Mesendoderm (in vitro differentiated cells): Measurements from ENCODE around the gene PKNOX2.

Experiments used
- DNase-seq: peaks from one replicate; pipeline ENCODE4 v3.0.0; 2013
- H2AK5ac ChIP-seq: 2 replicates; pipeline ENCODE4 v1.6.1; 2013; ENCODE audit warnings: low read length, inconsistent platforms
- H2BK120ac ChIP-seq: 2 replicates; pipeline ENCODE4 v1.6.1; 2013; ENCODE audit warnings: low read depth, mild to moderate bottlenecking, low read length, moderate library complexity, mixed read lengths
- H2BK15ac ChIP-seq: replicated peaks from 2 replicates; pipeline ENCODE4 v1.6.1; 2013; ENCODE audit warnings: low read depth, mild to moderate bottlenecking, moderate library complexity
- H2BK5ac ChIP-seq: 2 replicates; pipeline ENCODE4 v1.6.1; 2013; ENCODE audit warnings: low read length, inconsistent platforms
- H3K18ac ChIP-seq: 2 replicates; pipeline ENCODE4 v1.6.1; 2013; ENCODE audit warnings: mild to moderate bottlenecking, low read length, mixed read lengths
- H3K23ac ChIP-seq: one replicate; pipeline ENCODE4 v1.6.1; 2013; ENCODE audit warnings: low read length
- H3K27ac ChIP-seq: 2 replicates; pipeline ENCODE4 v1.5.1; 2013; ENCODE audit warnings: low read depth, mild to moderate bottlenecking, inconsistent platforms, low read length, moderate library complexity
- H3K27me3 ChIP-seq: 2 replicates; pipeline ENCODE4 v1.6.1; 2013; ENCODE audit warnings: low read length, control low read depth, mild to moderate bottlenecking, inconsistent platforms; ENCODE audit not compliant: insufficient read depth, poor library complexity
- H3K36me3 ChIP-seq: 2 replicates; pipeline ENCODE4 v1.6.1; 2013; ENCODE audit warnings: low read length, inconsistent platforms; ENCODE audit not compliant: control insufficient read depth, insufficient read depth
- H3K4ac ChIP-seq: one replicate; pipeline ENCODE4 v1.6.1; 2013; ENCODE audit warnings: low read depth, mild to moderate bottlenecking, low read length, moderate library complexity
- H3K4me1 ChIP-seq: 2 replicates; pipeline ENCODE4 v1.6.1; 2013; ENCODE audit warnings: low read depth, low read length, inconsistent platforms; ENCODE audit not compliant: control insufficient read depth
- H3K4me2 ChIP-seq: 2 replicates; pipeline ENCODE4 v1.6.1; 2013; ENCODE audit warnings: low read length
- H3K4me3 ChIP-seq: 2 replicates; pipeline ENCODE4 v1.5.1; 2013; ENCODE audit warnings: mild to moderate bottlenecking, low read length
- H3K56ac ChIP-seq: one replicate; pipeline ENCODE4 v1.6.1; 2013; ENCODE audit warnings: low read length
- H3K79me1 ChIP-seq: 2 replicates; pipeline ENCODE4 v1.6.1; 2013; ENCODE audit warnings: low read length, inconsistent platforms
- H3K79me2 ChIP-seq: 2 replicates; pipeline ENCODE4 v1.6.1; 2013; ENCODE audit warnings: mild to moderate bottlenecking, low read length; ENCODE audit not compliant: control insufficient read depth, insufficient read depth
- H3K9ac ChIP-seq: 2 replicates; pipeline ENCODE4 v1.6.1; 2013; ENCODE audit warnings: low read length, inconsistent platforms
- H4K5ac ChIP-seq: one replicate; pipeline ENCODE4 v1.6.1; 2013; ENCODE audit warnings: low read length
- H4K8ac ChIP-seq: one replicate; pipeline ENCODE4 v1.6.1; 2013; ENCODE audit warnings: low read depth, mild to moderate bottlenecking, control low read depth, low read length, moderate library complexity
- WGBS: extraction: QIAGEN DNeasy Blood & Tissue Kit; methylation state at CpG from one replicate; pipeline ENCODE4 v1.1.7; 2013; ENCODE audit warnings: low lambda C conversion rate, missing lambda C conversion rate; ENCODE audit not compliant: insufficient coverage; ENCODE audit errors: extremely low coverage; 5-methylcytosine and 5-hydroxymethylcytosine counted together

The PKNOX2 gene

DNA sequence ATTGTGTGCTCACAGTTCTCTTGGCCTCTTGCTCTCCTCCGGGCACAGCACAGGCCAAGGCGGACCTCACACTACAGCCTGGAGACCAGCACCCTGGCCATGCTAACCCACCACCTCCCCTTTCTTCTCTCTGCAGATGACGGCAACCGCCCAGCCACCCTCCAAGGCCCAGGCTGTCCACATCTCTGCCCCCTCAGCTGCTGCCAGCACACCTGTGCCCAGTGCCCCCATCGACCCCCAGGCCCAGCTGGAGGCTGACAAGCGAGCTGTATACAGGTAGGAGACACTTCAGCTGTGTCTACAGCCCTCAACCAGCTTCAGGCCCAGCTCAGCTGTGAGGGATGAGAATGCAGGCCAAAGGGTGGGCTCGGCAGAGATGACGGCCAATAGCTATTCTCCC, 203.2 kb downstream of the PKNOX2 start:
- Histone ChIP-seq H4K8ac (no peak overlapping the region), H3K79me2 (no peaks in the 10 kb centered on the region), H4K5ac (no peak overlapping the region), H3K18ac (no peak overlapping the region), H2BK5ac (no peak overlapping the region), H3K27ac (no peak overlapping the region), H2AK5ac (peak overlapping the region; percentile 44), H2BK120ac (no peak overlapping the region), H3K36me3 (no peaks in the 10 kb centered on the region), H3K4ac (no peak overlapping the region), H3K9ac (no peak overlapping the region), H3K4me2 (no peak overlapping the region), H3K4me1 (peaks cover 25% of the 10 kb centered on the region), H3K56ac (no peak overlapping the region), H3K4me3 (no peak overlapping the region), H3K79me1 (no peaks in the 10 kb centered on the region), H2BK15ac (no peak overlapping the region), H3K23ac (no peak overlapping the region), H3K27me3 (no peaks in the 10 kb centered on the region)
- no CpG with 5 or more reads among the region's 8 CpGs for WGBS
- no peak for DNase-seq

DNA sequence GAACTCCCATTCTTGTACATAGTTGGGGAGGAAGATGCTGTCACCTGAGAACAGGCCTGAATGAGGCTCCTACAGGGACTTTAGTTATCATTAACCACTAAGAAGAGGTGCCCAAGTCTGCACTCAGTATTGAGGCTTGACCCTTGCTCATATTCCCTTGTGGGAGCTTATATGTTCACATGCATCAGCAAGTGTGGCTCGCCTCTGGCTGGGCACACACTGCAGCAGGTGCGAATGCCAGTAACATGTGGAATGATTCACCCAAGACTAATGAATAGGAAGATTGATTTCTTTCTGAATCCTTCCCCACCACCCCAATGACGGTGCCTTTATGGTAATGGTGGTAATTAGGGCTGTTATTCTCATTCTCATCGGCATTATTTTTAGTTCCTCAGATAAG, 204.2 kb downstream of the PKNOX2 start:
- H3K4me3 ChIP-seq: no peak overlapping the region
- H2BK120ac ChIP-seq: no peak overlapping the region
- H3K27me3 ChIP-seq: no peaks in the 10 kb centered on the region
- peaks cover 25% of the 10 kb centered on the region for H3K4me1 ChIP-seq
- H3K4me2 ChIP-seq: no peak overlapping the region
- no peak overlapping the region for H4K8ac ChIP-seq
- no peak overlapping the region for H3K23ac ChIP-seq
- H2AK5ac ChIP-seq: no peak overlapping the region
- H4K5ac ChIP-seq: no peak overlapping the region
- no peak overlapping the region for H2BK5ac ChIP-seq
- WGBS: no CpG with 5 or more reads among the region's 4 CpGs
- H3K79me1 ChIP-seq: no peaks in the 10 kb centered on the region
- H3K56ac ChIP-seq: no peak overlapping the region
- H3K4ac ChIP-seq: no peak overlapping the region
- H3K36me3 ChIP-seq: no peaks in the 10 kb centered on the region
- H3K18ac ChIP-seq: no peak overlapping the region
- no peak overlapping the region for H2BK15ac ChIP-seq
- no peaks in the 10 kb centered on the region for H3K79me2 ChIP-seq
- DNase-seq: no peak
- H3K9ac ChIP-seq: no peak overlapping the region
- H3K27ac ChIP-seq: no peak overlapping the region

DNA sequence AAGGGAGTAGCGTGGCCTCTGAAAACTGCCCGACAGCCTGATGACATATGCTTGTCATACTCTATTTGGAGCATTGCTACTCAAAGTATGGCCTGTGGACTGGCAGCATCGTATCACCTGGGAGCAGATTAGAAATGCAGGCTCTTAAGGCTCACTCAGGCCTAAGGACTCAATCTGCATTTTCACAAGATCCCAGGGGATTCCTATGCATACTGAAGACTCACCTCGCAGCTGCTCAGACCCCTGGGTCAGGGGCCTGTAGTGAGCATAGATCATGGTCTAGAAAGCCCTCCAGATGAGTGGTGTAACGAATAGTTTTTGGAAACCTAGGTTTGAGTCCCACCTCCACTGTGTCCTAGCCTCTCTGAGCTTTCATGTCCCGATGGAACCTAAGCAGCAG, 205.3 kb downstream of the PKNOX2 start:
- Histone ChIP-seq H3K9ac (no peak overlapping the region), H3K23ac (no peak overlapping the region), H3K56ac (no peak overlapping the region), H3K4me1 (peaks cover 25% of the 10 kb centered on the region), H3K27me3 (no peaks in the 10 kb centered on the region), H2BK120ac (no peak overlapping the region), H2BK15ac (no peak overlapping the region), H3K18ac (no peak overlapping the region), H3K79me1 (no peaks in the 10 kb centered on the region), H4K8ac (no peak overlapping the region), H3K4ac (no peak overlapping the region), H3K27ac (no peak overlapping the region), H3K4me3 (no peak overlapping the region), H4K5ac (no peak overlapping the region), H3K4me2 (no peak overlapping the region), H3K79me2 (no peaks in the 10 kb centered on the region), H2BK5ac (no peak overlapping the region), H3K36me3 (no peaks in the 10 kb centered on the region), H2AK5ac (no peak overlapping the region)
- no CpG with 5 or more reads among the region's 6 CpGs for WGBS
- DNase-seq: peak; percentile 72

DNA sequence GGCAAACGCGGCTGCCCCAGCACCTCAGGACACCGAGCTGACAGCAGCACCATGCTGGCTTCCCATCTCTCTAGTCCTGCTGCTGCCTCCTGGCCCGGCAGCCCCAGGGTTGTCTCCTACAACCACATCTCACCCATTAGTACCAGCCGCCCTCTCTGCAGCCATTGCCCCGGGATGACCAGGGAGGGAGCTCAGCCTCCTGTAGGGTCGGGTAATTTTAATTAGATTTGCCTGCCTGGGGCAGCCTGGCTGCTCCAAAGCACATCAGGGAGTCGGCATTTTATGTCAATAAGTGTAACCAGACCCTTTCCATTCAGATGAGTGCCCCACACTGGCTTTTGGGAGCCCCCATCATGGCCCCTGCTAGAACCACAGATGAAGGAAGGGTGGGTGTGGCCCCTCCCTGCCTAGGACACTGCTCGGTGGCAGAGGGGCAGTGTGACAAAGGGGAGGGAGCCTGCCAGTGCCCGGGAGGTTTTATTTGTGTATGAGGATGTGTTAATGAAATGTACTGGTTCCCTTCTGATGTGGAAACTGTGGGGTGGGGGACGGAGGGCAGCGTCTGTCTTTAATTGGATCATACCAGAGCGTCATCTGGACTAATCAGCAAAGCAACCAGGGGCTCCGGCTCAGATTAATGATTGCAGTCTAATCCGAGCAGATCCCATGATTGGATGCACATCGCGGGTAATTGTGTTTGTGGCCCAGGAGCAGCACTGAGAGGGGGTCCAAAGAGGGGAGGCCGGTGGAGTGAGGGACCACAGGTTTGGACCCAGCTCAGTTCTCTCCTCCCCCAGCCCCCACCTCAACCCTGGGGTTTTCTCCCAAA, 206.2 kb downstream of the PKNOX2 start:
- no peak overlapping the region for H3K4me3 ChIP-seq
- no CpG with 5 or more reads among the region's 18 CpGs for WGBS

DNA sequence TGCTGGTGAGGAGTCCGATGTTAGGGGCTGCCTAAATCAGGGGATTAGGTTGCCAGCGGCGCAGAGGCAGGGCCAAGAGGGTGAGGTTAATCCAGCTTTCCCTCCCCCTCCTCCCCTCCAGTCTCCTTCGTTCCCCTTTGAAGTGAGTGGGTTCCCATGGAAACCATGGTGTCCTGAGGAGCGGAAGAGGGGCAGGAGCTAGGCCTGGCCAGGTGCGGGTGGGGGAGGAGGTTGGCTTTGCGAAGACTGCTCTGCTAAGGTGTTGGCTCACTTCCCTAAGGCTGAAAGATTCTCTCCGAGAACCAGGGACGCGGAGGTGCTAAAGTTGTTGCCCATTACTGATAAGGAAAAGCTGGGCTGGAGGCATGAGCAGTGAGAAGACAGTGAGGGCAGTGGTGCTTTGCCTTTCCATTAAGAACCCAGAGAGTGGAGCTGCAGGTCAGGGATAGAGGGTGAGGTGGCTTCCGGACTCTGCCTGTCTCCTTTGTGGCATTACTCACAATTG, 206.9 kb downstream of the PKNOX2 start:
- WGBS: no CpG with 5 or more reads among the region's 11 CpGs
- Histone ChIP-seq H3K56ac (peak overlapping the region; percentile 71), H3K27me3 (no peaks in the 10 kb centered on the region), H3K27ac (peak overlapping the region; percentile 42), H2BK15ac (no peak overlapping the region), H3K4me1 (peaks cover 25% of the 10 kb centered on the region), H3K4ac (no peak overlapping the region), H3K9ac (peak overlapping the region; percentile 35), H3K4me3 (no peak overlapping the region), H3K4me2 (peak overlapping the region; percentile 39), H3K18ac (peak overlapping the region; percentile 61), H3K79me1 (no peaks in the 10 kb centered on the region), H3K36me3 (no peaks in the 10 kb centered on the region), H4K5ac (no peak overlapping the region), H3K79me2 (no peaks in the 10 kb centered on the region), H4K8ac (no peak overlapping the region), H2BK5ac (peak overlapping the region; percentile 71), H3K23ac (no peak overlapping the region), H2BK120ac (no peak overlapping the region), H2AK5ac (no peak overlapping the region)
- DNase-seq: peak; percentile 98

More for the DNA sequence above, 206.2 kb downstream of the PKNOX2 start:
- H3K79me2 ChIP-seq: no peaks in the 10 kb centered on the region
- H4K8ac ChIP-seq: no peak overlapping the region
- peak; percentile 55 for DNase-seq
- H2BK120ac ChIP-seq: no peak overlapping the region
- no peak overlapping the region for H3K23ac ChIP-seq
- no peaks in the 10 kb centered on the region for H3K36me3 ChIP-seq
- peak overlapping the region; percentile 35 for H3K9ac ChIP-seq
- no peak overlapping the region for H2AK5ac ChIP-seq
- H4K5ac ChIP-seq: no peak overlapping the region
- no peak overlapping the region for H2BK15ac ChIP-seq
- peak overlapping the region; percentile 61 for H3K18ac ChIP-seq
- H3K4me2 ChIP-seq: peak overlapping the region; percentile 39
- no peaks in the 10 kb centered on the region for H3K79me1 ChIP-seq
- peak overlapping the region; percentile 42 for H3K27ac ChIP-seq
- H3K27me3 ChIP-seq: no peaks in the 10 kb centered on the region
- peaks cover 25% of the 10 kb centered on the region for H3K4me1 ChIP-seq
- no peak overlapping the region for H3K4ac ChIP-seq
- peak overlapping the region; percentile 71 for H2BK5ac ChIP-seq
- H3K56ac ChIP-seq: peak overlapping the region; percentile 71
